ENCODE measurements around the gene METTL9.

DNA sequence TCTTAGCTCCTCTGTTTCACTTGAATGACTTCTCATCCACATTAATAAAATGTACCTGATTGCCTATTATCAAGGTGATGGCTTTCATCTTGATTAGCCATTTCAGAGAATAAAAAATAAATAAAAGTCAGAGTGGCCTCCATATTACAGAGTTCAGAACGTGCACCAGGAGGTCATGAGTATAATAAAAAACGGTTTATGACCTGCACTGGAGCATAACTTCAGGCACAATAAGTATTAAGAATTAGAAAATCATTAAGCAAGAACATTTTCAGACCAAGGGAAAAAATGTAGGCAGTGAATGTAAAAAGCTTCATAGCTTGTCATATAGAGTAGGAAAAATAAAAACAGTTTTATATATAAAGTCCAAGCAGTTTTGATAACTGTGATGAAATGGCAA, 11.4 kb downstream of the METTL9 start:
- no peak for TF ChIP-seq POLR2A (IDR thresholded peaks at IDR 0.05; ENCODE audit: low read depth, low read length)
- TF ChIP-seq, protein P1, sequence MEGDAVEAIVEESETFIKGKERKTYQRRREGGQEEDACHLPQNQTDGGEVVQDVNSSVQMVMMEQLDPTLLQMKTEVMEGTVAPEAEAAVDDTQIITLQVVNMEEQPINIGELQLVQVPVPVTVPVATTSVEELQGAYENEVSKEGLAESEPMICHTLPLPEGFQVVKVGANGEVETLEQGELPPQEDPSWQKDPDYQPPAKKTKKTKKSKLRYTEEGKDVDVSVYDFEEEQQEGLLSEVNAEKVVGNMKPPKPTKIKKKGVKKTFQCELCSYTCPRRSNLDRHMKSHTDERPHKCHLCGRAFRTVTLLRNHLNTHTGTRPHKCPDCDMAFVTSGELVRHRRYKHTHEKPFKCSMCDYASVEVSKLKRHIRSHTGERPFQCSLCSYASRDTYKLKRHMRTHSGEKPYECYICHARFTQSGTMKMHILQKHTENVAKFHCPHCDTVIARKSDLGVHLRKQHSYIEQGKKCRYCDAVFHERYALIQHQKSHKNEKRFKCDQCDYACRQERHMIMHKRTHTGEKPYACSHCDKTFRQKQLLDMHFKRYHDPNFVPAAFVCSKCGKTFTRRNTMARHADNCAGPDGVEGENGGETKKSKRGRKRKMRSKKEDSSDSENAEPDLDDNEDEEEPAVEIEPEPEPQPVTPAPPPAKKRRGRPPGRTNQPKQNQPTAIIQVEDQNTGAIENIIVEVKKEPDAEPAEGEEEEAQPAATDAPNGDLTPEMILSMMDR (conservative IDR thresholded peaks at IDR 0.05; ENCODE audit: low read depth, low read length), result no peak
- no peak for TF ChIP-seq CEBPB (IDR thresholded peaks at IDR 0.05; ENCODE audit: low read depth, low read length)
- TF ChIP-seq SMC3 (IDR thresholded peaks at IDR 0.05; ENCODE audit: low read depth, low read length), result no peak
- TF ChIP-seq RAD21 (IDR thresholded peaks at IDR 0.05; ENCODE audit: low read length), result no peak
- TF ChIP-seq, protein P2, sequence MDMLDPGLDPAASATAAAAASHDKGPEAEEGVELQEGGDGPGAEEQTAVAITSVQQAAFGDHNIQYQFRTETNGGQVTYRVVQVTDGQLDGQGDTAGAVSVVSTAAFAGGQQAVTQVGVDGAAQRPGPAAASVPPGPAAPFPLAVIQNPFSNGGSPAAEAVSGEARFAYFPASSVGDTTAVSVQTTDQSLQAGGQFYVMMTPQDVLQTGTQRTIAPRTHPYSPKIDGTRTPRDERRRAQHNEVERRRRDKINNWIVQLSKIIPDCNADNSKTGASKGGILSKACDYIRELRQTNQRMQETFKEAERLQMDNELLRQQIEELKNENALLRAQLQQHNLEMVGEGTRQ (IDR thresholded peaks at IDR 0.05; ENCODE audit: low read depth, low read length), result no peak
- TF ChIP-seq RFX5 (IDR thresholded peaks at IDR 0.05; ENCODE audit: low read depth, low read length), result no peak
- TF ChIP-seq, protein P3, sequence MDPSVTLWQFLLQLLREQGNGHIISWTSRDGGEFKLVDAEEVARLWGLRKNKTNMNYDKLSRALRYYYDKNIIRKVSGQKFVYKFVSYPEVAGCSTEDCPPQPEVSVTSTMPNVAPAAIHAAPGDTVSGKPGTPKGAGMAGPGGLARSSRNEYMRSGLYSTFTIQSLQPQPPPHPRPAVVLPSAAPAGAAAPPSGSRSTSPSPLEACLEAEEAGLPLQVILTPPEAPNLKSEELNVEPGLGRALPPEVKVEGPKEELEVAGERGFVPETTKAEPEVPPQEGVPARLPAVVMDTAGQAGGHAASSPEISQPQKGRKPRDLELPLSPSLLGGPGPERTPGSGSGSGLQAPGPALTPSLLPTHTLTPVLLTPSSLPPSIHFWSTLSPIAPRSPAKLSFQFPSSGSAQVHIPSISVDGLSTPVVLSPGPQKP (IDR thresholded peaks at IDR 0.05; ENCODE audit: borderline replicate concordance, low read depth, low read length), result no peak
